COR-L47 (cell line): ENCODE results near the gene SHROOM1.
"Not testable (repeated sequence)": the region's sequence is repeated elsewhere in the genome, so short reads cannot be mapped to it uniquely, and the experiment has no call there.

ENCODE experiments used
- DNase-seq: peaks from one replicate; lab custom pipeline; 2025; lab: John Stamatoyannopoulos, UW

SHROOM1 gene

DNA sequence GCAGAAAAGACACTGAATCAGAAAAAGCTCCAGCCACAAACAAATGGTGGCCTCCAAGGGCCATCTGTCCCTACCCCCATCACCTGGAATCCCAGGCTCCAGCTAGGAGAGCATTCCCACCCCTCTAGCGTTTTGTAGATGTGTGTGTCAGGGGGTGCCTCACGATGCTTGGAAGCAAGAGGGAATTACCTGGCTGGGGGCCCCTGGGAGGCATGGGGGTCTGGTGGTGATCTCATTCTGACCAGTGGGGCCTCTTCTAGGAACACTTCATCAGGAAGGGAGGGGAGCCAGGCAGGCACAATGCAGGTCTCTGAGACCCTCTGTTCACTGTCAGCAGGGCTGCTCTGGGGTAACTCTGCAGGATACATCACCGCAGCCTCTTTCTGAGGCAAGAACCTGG is 6.0 kb downstream of the SHROOM1 start:
- DNase-seq, result no peak

DNA sequence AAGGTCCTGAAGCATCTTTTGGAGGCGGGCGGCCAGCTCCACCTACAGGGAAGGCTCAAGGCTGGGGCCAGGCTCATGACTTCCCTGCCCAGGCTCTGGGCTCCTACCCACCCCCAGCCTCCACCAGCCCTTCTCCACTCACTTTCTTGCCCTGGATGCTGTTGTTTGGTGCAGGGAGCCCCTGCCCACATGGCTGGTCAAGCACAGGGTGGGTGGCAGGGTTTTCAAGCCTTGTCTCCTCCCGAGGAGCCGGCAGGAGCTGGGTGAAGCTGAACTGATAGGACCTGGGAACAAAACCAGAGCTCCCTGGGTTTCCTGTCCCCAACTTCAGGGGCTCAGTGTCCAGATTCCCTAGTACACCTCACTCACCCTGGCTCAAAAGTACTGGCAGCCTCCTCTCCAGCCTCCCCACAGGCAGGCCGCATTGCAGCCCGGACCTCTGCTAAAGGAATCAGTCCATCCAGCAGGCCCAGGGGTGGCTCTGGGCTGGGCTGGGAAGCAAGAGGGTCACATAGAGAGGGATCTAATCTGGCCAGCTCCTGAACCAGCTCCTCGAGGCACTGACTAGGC is 6.9 kb downstream of the SHROOM1 start:
- no peak for DNase-seq

DNA sequence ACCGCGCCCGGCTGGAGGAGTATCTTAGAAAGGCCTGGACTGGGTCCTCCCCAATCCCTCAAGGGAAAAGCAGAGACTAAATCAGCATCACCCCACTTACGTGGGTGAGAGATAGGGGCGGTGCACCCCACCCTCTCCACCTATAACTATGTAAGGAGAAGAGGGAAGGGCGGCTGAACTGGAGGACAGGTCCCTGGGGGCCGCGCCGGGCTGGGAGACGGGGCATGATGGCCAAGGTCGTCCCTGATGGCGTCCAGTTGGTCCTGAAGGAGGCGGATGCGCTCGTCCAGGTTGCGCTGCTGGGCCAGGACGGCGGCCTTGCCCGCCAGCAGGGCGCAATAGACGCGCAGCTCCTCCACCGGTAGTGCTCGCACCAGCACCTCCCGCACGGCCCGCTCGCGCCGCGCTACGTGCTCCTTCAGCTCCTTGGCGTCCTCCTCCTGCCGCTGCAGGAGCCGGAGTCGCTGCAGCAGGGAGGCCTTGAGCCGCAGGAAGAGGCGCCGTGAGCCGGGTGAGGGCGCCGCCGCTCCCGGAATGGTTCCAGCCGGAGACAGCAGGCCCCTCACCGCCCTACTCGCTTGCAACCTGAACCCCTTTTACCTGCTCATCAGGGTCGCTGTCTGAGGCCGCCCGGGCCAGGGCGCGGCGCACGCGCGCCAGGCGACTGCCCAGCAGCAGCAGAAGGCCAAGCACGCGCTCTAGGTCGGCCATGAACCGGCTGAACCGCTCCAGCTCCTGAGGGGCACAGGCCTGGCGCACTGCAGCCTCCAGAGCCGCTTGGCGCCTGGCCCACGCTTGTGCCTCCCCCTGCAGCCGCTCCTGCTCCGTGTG is 7.6 kb downstream of the SHROOM1 start:
- no peak for DNase-seq

DNA sequence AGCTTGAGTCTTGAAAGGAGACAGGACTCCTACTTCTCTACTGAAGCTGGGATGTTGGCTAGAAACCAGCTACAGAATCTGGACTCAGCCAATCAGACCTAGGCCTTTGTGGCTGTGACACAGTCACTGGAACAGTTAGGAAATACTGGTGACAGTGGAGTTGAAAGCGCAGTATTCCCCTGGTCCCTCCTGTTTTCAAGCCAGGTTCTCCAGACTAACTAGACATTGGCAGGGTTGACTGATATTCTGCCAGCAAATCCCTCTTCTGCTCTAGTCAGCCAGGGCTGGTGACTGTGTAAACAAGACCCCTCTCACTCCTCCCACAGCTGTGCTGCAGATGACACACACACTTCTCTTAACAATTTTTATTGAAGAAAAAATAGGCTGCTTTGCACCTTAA is 8.7 kb downstream of the SHROOM1 start:
- no peak for DNase-seq

DNA sequence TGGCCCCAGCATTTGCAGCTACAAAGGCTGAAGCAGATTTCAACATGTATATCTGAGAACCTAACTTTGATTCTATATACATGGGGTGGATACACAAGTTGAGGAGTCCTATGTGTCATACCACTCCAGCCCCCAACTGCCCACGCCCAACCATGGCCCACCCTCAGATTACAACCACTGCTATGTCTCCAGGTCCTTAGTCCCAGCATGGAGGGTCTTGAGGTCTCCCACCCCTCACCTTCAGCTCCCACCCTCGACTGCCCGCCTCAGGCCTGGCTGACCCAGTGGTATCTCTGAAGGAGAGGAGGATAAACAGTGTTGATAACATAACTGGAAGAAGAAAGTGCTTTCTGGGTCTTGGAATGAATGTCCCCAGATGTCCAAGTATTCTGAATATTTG is 9.1 kb downstream of the SHROOM1 start:
- DNase-seq, result no peak

DNA sequence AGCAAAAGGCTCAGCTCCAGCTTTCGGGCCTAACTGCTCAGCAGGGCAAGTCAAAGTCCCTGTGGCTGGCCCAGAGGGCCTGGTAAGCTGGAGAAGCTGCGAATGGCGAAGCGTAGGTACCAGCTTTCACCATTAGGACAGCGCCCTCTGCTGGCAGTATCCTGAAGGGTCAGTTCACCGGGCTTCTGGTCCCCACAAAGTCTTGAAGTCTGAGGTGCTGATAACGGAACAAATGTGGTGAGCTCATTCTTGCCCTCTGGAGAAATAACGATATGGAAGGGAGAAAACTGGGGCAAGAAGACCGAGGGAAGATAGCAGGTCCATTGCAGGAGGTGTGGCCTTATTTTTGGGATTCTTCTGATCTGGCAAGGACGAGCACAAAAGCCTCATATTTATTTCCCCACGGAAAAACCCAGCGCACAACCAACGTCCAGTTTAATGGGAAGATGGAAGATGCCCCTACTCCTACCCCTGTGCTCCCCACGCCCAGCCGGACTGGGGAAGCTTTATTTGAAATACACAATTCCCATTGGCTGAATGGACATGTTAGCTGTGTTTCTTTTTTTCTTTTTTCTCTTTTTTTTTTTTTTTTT is 10.2 kb downstream of the SHROOM1 start:
- DNase-seq, result peak; percentile 84

DNA sequence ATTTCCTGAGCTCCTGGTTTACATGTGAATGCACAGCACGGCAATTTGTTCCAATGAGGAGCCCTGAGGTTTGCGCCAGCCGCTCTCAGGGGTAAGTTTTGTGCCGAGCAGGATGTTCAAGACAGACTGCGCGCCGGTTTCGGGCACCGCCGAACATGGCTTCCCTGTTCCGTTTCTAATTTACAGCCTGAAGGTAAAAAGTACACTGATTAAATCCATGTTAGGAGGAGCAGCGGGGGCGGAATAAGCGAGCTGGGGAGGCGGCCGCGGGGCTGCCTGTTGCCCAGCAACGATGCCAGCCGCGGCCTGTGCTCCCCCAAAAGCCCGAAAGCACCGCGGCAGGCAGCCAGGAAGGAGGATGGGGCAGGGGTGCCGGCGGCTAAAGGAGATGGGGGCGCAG is 11.0 kb downstream of the SHROOM1 start:
- DNase-seq, result no peak

DNA sequence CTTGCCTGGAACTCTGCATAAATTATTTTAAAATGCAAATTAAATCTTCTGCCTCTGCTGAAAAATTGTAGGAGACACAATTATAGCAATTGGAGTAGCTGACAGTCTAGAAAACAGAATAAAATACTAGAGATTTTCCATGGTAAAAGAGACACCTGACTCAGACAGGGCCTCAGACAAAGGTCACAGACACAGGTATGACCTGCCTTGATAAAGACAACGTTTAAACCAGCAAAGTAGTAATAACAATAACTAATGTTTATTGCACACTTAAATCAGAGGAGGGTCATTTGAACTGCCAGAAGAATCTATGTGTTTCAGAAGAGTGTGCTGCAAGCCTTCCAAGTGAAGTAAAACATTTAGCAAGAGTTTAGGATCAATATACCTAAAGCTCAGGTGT is 13.4 kb downstream of the SHROOM1 start:
- DNase-seq, result no peak

DNA sequence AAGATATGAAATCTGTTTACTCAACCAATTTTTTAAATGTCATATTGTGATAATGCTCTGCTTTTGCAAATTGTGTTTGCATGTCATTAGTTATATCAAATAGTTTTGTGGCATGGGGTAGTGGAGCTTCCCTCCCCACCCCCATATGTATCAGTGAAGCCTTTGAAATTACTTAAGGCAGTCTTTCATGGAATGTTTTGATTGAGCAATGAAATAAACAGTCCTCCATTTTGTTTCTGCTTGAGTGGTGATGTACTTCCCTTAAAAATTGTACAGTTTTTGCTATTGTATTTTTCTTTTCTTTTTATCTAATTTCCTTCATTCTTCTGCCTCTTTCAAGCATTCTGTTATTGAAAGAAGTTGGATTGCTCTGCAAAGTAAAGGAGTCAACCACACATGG is 13.9 kb downstream of the SHROOM1 start:
- no peak for DNase-seq

DNA sequence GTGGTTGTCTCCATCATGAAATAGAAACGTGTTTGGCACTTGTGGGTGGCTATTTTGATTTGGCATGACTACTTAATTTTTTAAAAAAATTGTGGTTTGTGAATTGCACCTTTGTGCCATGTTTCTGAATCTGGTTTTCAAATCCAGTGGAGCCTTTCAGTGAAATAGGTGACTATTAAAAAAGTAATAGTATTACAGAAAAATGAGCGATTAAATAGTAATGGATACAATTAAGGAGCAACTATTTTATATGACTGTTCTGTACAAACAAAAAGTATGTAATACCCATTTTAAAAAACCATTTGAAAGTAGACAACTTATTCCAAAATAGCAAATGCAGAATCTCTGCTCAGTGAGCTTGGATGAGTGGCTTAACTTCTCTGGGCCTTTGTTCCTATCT is 14.4 kb downstream of the SHROOM1 start:
- DNase-seq, result no peak

DNA sequence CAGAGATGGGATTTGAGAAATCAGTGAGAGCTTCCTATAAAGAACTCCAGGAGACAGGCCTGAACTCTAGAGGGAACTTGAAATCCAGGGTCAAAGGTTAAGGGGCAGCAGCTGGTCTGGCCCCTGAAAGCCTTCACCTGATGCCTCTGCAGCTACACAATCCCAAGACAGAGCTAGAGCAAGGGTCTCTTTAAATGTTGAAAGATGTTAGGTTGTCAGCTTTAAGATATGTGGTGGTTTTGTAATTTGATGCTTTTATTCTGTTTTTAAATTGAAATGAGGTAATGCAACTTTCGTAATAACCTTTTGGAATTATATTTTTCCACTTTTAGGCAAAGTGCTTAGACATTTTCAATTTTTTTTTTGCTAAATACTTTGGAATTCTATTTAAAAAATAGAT is 15.0 kb downstream of the SHROOM1 start:
- DNase-seq, result no peak

DNA sequence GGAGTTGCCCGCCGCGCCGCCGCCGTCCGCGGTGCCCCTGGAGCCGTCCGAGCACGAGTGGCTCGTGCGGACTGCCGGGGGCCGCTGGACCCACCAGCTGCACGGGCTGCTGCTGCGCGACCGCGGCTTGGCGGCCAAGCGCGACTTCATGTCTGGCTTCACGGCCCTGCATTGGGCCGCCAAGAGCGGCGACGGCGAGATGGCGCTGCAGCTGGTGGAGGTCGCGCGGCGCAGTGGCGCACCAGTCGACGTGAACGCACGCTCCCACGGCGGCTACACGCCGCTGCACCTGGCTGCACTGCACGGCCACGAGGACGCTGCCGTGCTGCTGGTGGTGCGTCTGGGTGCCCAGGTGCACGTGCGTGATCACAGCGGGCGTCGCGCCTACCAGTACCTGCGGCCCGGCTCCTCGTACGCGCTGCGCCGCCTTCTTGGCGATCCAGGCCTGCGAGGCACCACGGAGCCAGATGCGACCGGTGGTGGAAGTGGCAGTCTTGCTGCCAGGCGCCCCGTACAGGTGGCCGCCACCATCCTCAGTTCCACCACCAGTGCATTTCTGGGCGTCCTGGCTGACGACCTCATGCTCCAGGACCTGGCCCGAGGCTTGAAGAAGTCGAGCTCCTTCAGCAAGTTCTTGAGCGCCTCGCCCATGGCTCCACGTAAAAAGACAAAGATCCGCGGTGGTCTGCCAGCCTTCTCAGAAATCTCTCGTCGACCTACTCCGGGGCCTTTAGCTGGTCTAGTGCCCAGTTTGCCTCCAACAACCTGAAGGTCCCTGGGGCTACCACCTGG is 15.7 kb downstream of the SHROOM1 start:
- DNase-seq, result no peak

DNA sequence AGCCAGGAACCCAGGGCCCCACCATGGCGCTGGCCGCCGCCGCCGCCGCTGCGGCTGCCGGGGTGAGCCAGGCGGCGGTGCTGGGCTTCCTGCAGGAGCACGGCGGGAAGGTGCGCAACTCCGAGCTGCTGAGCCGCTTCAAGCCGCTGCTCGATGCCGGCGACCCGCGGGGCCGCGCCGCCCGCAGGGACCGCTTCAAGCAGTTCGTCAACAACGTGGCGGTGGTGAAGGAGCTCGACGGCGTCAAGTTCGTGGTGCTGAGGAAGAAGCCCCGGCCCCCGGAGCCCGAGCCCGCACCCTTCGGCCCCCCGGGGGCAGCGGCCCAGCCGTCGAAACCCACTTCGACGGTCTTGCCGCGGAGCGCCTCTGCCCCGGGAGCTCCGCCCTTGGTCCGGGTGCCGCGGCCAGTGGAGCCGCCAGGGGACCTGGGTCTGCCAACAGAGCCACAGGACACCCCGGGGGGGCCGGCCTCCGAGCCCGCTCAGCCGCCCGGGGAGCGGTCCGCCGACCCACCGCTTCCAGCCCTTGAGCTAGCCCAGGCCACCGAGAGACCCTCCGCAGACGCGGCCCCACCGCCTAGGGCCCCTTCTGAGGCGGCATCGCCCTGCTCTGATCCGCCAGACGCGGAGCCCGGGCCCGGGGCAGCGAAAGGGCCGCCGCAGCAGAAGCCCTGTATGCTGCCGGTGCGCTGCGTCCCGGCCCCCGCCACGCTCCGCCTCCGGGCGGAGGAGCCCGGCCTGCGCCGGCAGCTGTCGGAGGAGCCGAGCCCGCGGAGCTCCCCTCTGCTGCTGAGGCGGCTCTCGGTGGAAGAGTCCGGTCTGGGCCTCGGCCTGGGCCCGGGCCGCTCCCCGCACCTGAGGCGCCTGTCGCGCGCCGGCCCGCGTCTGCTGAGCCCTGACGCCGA is 16.6 kb downstream of the SHROOM1 start:
- DNase-seq, result peak; percentile 29

DNA sequence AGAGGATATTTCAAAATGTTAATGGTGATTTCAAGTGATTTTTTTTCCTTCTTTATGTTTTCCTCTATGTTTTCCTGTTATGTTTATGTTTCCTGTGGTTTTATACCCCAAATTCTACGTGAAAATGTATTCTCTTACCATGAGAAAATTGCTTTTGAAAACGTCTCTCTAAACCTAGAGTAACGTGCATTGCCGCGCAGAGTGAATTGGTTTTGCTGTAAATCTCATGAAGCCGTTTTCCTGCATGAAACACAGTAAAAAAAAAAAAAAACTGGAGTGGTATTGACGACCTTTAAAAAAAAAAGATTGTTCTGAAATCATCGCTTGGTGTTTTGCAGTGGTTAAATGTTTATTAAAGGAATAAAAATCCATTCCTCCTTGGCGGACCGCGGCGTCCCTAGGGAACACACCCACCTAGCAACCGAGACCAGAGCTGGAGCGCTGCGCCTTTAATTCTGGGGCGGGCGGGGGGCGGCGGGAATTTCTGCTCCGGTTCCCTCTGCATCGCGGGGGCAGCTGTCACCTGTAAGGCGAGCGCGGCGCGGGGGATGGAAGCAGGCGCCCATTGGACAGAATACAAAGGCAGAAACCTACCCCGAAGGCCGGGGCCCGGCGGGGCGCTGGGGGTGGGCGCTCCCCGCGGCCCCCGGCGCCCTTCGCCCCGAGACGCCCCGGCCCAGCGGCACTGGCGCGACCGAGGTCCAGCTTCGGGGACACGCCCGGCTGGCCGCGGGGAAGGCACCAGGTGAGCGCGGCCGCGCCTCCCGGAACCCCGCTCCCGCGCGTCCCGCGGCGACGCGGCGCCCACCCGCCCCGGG is 17.5 kb downstream of the SHROOM1 start, which contains the start of gene SOWAHA:
Gene SOWAHA, plus strand, starts transcription at position 522 of the 818 bp plus-strand sequence. CDS start 320 bp downstream, outside the sequence.
- peak; percentile 58 for DNase-seq

DNA sequence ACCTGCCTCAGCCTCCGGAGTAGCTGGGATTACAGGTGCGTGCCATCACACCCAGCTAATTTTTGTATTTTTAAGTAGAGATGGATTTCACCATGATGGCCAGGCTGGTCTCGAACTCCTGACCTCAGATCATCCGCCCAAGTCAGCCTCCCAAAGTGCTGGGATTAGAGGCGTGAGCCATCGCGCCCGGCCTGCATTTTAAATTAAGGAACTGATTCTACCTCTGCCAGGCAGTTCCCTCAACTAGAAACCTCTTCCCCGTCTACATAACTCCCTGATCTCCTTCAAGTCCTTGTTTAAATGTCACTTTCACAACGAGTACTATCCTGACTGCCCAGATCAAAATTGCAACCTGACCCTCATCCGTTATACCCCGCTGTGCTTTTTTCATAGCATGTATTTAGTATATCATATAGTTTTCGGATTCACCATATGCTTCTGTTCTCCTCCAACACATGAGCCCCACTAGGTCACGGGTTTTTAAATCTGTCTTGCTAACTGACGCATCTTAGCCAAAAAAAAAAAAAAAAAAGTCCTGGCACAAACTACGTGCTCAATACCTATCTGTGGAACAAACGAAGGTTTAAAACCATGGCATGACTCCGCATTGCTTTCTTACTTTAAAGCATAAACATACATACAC is 18.2 kb downstream of the SHROOM1 start:
- DNase-seq, result no peak

DNA sequence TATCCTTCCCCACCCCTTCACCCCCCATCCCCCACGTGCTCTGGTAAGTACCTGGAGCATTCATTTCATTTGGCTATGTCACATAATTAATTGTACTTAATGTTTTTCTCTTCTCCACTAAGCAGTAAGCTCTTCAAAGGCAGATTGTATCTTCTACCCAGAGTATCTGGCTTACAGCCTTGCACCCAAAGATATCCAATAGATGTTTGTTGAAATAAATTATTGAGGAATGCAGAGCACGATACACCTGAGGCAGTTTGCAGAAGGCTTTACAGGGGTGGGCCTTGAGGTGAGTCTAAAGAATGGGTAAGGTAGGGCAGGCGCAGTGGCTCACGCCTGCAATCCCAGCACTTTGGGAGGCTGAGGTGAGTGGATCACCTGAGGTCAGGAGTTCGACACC is 19.8 kb downstream of the SHROOM1 start:
- DNase-seq, result no peak

DNA sequence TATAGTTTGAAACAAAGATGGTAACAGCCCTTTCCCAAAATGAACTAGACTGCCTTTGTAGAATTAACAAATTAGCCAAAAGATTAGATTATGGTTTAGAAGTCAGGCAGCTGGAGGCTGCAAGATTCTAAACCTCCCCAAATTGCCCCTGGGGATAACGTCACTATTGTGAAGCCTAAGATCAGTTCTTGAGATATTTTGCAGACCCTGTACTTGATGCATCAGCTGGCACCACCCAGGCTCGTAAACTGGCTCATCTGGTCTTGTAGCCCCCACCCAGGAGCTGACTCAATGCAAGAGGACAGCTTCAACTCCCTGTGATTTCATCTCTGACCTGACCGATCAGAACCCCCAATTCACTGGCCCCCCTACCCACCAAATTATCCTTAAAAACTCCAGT is 21.6 kb downstream of the SHROOM1 start:
- DNase-seq, result no peak

DNA sequence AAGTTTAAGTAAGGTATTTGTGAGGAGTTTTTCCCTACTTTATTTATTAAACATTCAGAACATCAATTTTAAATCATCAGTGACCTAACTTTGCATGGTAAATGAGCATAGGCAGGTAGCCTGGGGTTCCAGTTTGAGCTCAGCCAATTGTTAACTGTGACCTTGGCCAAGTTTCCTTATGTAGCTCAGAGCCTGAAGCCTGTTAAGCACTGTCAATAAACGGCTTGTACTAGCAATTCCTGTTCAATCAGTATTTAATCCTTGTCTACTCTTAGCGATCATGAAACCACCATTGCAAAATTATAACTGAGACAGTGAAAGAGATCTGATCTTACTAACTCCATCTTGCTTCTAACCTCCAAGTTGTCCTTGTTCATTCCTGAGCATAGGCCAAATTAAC is 22.0 kb downstream of the SHROOM1 start:
- DNase-seq, result no peak

DNA sequence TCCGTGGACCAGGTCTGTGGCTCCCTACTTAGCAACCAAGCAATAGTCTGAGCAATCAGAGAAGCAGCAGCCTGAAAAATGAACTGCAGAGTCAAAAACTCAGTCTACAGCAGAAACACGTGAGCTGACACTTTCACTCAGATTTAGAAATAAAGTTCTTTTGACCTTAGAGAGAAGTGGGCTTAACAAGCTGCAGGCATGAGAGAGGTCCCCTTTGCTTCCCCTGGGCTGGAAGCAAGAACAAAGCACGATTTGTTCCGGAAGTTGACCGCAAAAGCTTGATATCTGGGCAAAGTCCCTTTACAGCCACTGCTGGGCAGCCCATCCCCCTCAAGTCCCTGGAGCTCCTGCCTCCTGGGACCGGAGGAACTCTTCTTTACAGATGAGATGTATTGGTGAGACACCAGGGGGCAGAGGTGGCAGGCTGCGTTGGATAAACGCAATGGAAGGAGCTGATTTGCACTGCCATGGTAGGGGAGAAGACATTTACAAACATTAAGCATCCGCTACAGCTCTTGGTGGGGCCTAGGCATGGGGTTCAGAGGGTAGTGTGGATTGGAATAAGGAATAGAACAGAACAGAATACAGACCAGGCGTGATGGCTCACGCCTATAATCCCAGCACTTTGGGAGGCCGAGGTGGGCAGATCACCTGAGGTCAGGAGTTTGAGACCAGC is 23.1 kb downstream of the SHROOM1 start:
- DNase-seq, result no peak

DNA sequence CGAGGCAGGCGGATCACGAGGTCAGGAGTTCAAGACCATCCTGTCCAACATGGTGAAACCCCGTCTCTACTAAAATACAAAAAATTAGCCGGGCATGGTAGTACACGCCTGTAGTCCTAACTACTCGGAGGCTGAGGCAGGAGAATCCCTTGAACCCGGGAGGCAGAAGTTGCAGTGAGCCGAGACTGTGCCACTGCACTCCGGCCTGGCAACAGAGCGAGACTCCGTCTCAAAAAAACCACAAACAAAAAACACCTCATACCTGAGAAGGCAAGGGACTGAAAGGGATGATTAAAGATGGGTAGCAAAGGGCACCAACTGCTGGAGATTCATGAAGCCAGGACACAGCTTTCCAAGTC is 23.7 kb downstream of the SHROOM1 start:
- DNase-seq, result not testable (repeated sequence)
